ENCODE data around the gene KIF27.
"Not testable (repeated sequence)": the region's sequence is repeated elsewhere in the genome, so short reads cannot be mapped to it uniquely, and the experiment has no call there.

KIF27 gene

DNA sequence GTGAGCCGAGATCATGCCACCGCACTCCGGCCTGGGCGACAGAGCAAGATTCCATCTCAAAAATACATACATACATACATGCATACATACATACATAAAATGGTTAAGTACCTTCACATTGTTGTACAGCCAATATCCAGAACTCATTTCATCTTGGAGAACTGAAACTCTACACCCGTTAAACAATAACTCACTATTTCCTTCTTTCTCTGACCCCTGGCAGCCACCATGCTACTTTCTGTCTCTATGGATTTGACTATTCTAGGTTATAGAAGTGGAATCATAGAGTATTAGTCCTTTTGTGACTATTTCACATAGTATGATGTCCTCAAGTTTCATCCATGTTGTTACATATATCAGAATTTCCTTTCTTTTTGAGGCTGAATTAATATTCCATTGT is 9.6 kb upstream of the KIF27 start:
- DNase-seq: no peak

DNA sequence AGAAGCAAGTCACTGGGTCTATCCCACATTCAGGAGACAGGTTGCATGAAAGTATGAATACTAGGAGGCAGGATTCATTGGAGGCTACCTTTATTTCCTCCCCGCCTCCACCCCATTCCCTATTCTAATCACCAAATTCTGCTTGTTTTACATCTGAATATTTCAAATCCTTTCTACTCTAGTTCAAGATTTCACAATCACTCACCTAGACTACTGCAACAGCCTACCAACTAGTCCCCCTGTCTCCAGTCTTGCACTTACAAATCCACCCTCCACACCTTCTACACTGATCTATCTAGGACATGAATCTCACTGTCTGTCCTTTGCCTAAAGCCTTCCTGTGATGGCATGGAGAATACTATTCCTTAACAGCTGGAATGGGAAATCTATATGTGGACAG is 6.4 kb upstream of the KIF27 start:
- no peak for DNase-seq

DNA sequence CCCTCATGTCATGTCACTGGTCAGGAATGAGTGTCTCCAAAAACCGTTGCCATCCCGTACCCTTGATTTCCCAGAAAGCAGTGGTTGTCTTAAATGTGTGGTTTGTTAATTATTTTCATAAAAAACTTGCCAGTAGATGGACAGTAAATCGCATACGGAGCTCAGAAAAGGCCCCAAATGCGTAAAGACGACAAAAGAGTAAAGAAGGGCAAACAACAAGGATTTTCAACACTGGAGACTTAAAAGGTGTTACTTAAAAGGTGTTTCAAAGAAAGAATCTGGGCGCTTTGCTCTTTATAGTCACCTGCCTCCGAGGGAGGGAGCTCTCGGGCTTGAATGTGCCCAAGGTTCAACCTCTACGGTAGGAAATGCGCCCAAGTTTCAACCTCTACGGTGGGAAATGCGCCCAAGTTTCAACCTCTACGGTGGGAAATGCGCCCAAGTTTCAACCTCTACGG is 734 bp downstream of the KIF27 start:
- DNase-seq: peak; percentile 45

DNA sequence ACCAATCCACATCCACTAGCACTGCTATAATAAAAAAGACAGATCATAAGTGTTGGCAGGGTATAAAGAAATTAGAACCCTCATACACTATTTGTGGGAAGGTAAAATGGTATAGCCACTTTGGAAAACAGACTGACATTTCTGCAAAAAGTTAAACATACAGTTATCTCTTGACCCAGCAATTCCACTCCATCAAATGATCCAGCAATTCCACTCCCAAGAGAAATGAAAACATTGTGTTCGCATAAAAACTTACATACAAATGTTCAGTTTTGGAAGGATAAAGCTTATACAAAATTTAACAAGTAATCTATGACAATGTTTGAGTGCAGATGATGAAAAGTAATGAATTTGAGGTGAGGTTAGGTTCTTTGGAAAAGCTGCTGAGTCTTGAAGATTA is 2.1 kb downstream of the KIF27 start:
- DNase-seq: no peak

GRCh38 chr9:83912194-83912593 is 9.0 kb downstream of the KIF27 start:
- DNase-seq: not testable (repeated sequence)

DNA sequence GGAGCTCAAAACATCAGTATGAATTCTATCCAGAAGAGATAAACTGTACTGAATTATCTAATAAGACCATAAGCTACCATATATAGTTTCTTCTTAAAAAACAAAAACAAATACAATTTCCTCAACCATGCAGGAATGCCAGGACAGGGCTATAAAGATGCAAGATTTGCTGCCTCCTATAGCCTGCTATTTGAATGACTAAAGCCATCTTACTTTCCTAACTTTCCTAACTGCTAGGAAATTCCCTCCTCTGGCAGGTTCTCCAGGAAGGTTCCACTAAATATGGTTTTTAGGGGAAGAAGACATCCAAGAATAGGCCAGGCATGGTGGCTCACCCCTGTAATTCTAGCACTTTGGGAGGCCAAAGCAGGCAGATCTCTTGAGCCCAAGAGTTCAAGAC is 15.1 kb downstream of the KIF27 start:
- no peak for DNase-seq

DNA sequence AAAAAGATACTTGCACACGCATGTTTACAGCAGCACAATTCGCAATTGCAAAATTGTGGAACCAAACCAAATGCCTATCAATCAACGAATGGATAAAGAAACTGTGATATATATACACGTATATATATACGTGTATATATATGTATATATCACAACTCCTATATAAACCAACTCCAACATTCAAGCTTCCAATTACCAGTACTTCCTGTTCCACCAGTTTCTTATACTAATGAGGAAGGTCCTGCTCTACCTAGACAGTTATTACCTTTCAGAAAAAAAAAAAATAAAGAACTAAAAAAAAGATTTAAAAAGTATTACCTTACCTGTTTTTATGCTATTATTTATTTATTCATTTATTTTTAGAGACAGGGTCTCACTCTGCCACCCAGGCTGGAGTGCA is 20.6 kb downstream of the KIF27 start:
- not testable (repeated sequence) for DNase-seq

- not testable (repeated sequence) for DNase-seq
Measured at GRCh38 chr9:83894301-83894700, 26.9 kb downstream of the KIF27 start.

- DNase-seq: not testable (repeated sequence)
Measured at GRCh38 chr9:83886498-83886897, 34.7 kb downstream of the KIF27 start.

GRCh38 chr9:83885559-83886240 is 35.5 kb downstream of the KIF27 start:
- not testable (repeated sequence) for DNase-seq

GRCh38 chr9:83881687-83882408 is 39.4 kb downstream of the KIF27 start:
- DNase-seq: not testable (repeated sequence)

- not testable (repeated sequence) for DNase-seq
Measured at GRCh38 chr9:83875559-83875958, 45.7 kb downstream of the KIF27 start.

DNA sequence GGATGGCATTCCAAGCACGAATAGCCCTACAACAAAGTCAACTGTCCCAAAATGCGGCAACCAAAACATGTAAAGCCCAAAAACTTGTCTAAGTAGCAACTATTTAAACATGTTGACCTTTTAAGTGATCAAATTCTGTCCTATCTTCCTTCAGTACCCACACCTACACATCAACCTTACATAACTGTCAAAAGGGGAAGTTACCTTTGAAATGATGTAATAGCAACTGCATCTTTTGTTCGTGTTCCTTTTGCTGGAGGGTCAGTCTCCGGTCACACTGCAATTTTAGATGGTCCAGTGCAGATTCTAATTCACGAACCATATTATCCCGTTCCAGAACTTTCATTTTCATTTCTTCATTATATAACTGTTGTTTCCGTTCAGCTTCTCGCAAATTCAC is 71.3 kb downstream of the KIF27 start:
- not testable (repeated sequence) for DNase-seq

GRCh38 chr9:83837070-83837643 is 84.1 kb downstream of the KIF27 start:
- DNase-seq: not testable (repeated sequence)

GRCh38 chr9:83830426-83831071 is 90.7 kb downstream of the KIF27 start:
- DNase-seq: not testable (repeated sequence)

- DNase-seq: not testable (repeated sequence)
Measured at GRCh38 chr9:83824986-83825623, 96.1 kb downstream of the KIF27 start.

DNA sequence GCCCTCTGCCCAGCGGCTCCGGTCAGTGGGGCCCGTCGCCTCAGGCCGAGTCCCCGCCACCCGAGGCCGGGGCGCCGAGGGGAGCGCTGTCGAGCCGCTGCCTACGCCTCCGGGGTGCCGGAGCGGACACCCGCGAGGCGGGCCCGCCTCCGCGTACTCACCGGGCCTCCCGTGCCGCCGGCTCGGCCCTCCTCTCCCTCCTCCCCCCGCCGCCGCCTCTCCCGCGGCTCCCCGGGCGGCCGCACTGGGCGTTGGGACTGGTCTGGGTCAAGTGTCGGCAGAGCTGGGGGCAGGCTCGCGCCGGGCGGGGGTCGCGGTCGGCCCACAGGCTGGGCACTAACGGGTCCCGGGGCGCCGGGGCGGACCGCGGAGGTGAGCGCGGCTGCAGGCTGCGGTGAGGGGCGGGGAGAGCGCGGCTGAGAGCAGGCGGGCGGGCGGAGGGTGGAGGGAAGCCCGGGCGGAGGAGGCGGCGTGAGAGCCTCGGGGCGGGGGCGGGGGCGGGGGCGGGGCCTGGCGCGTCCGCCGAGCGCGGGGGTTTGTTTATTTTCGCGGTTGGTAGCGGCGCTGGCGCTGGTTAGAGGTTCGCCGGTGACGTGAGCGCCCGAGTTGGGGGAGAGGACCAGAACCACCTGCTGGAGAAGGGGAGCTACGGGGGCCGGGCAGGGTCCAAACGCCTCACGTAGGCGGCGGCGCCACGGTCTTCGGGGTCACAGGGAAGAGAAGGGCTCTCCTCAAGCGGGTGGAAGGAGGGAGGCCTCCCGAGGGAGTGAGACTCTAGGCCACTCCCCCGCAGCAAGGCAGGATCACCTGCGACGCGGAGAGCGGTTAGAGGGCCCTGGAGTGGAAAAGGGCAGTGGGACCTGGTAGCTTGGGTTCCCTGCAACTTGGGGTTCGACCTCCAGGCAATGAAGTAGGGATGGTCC is 103.6 kb downstream of the KIF27 start, which contains the start of gene GKAP1:
TSS of gene GKAP1 (minus strand) at position 414 of the 923 bp plus-strand sequence. CDS start 11,252 bp downstream, outside the sequence.
- DNase-seq: peak; percentile 61

DNA sequence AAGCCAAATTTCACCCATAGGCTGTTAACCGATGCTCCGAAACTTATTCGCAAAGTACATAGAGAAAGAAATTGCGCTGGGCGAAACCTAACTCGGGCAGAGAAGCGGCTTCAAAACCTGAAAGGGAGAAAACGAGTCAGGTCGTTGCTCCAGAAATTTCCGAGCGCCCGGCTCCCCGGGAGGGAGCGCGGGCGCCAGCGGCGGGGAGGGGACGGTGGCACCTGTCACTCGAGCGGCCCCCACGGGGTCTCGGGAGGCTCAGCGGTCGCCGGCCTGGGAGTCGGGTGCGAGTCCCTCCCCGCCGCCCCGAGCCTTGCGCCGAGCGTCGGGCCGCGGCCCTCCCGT is 104.2 kb downstream of the KIF27 start:
- not testable (repeated sequence) for DNase-seq

- DNase-seq: not testable (repeated sequence)
Measured at GRCh38 chr9:83815120-83815519, 106.1 kb downstream of the KIF27 start.

DNA sequence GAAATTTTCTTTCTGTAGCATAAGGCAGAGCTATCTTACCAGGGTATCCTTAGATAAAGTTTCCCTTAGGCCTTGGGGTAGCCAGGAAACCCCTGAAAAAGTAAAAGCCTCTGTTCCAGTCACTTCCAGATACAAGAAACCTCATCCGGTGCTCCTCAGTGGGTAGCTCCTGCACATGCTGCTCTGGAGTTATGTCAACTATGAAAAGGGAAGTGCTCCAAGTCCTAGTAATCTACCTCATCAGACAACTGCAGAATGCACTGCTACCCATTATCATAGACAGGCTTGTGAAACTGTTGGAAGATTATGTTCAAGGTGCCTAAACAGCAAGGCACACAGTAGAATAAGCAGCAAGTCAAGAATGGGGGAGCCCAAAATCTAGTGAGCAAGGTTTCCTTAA is 112.0 kb downstream of the KIF27 start:
- DNase-seq: not testable (repeated sequence)

GRCh38 chr9:83804454-83804853 is 116.8 kb downstream of the KIF27 start:
- DNase-seq: not testable (repeated sequence)

- not testable (repeated sequence) for DNase-seq
Measured at GRCh38 chr9:83803941-83804340, 117.3 kb downstream of the KIF27 start.

Measured in NCI-H1417 treated with DMSO at 0.1 percent for 48 hours (cell line).